ENCODE measurements around the gene CAPZA3. TPM values are rescaled to one million over a fixed set of nuclear protein-coding genes. Genes with fewer than 3 reads are reported as not detected.
"Not testable (repeated sequence)": the region's sequence is repeated elsewhere in the genome, so short reads cannot be mapped to it uniquely, and the experiment has no call there.

The CAPZA3 gene
- total RNA-seq, 1 donor from 2014 or later = not detected

DNA sequence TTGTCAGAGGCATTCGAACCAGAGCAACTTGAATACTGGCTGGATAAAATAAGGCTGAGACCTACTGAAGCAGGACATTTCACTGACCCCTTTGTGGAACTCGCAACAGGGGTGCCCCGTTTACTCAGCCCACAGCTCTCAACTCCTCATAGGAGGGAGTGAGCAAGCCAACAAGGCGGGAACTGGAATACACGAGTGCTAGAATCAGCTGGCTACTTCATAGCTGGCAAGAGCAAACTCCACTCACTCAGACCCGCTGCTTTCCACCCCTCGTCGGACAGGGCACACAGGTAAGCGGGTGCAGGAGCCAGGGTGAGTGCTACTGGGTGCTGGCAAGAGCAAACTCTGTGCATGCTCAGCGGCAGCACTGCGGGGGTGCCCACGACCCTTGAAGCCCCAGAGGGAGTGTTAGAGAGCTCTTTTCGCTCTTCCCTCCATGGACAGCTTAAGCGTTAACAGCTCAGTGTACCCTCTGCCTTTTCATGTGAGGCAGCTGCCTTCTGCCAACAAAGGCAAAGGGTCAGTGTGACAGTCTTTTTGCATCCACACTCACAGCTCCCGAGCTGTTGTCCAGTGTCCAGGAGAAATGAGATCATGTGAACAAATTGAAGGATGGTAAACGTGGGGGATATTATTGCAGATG lies 15.7 kb downstream of the CAPZA3 start:
- peak; percentile 88 for DNase-seq (ENCODE audit: low spot score)
- H3K27me3 ChIP-seq = no peaks in the 10 kb centered on the region
- H3K9ac ChIP-seq = peak overlapping the region; percentile 3
- TF ChIP-seq CTCF (IDR thresholded peaks at IDR 0.05) = no peak
- no peak for TF ChIP-seq EZH2 (IDR thresholded peaks at IDR 0.05)
- TF ChIP-seq EZH2phosphoT487 (IDR thresholded peaks at IDR 0.05) = no peak
- no peaks in the 10 kb centered on the region for H3K9me3 ChIP-seq (ENCODE audit: low read depth)
- peak overlapping the region; percentile 9 for H2AFZ ChIP-seq (replicated peaks)
- peaks cover 3% of the 10 kb centered on the region for H3K9me3 Mint-ChIP-seq
- H3K27ac Mint-ChIP-seq = peak overlapping the region; percentile 93
- H3K4me2 ChIP-seq = peak overlapping the region; percentile 85
- peaks cover 2% of the 10 kb centered on the region for H3K36me3 Mint-ChIP-seq
- H3K27ac ChIP-seq = peak overlapping the region; percentile 99
- peaks cover 58% of the 10 kb centered on the region for H3F3A ChIP-seq (ENCODE audit: low read depth)
- H4K20me1 ChIP-seq (ENCODE audit: low read depth) = no peaks in the 10 kb centered on the region
- H3K79me2 ChIP-seq (ENCODE audit: low read depth) = no peaks in the 10 kb centered on the region
- H3K4me3 ChIP-seq = peak overlapping the region; percentile 33
- H3K4me1 ChIP-seq = peaks cover 71% of the 10 kb centered on the region
- peaks cover 58% of the 10 kb centered on the region for H3K4me1 Mint-ChIP-seq
- H3K27me3 Mint-ChIP-seq (ENCODE audit: insufficient read depth, low read depth) = no peaks in the 10 kb centered on the region
- H3K36me3 ChIP-seq = no peaks in the 10 kb centered on the region
- peak overlapping the region; percentile 68 for H3K4me3 Mint-ChIP-seq

- H3K27ac ChIP-seq = peak overlapping the region; percentile 99
- DNase-seq (ENCODE audit: low spot score) = peak; percentile 11
- H3K9ac ChIP-seq = peak overlapping the region; percentile 3
- peak overlapping the region; percentile 9 for H2AFZ ChIP-seq (replicated peaks)
- H3F3A ChIP-seq (ENCODE audit: low read depth) = peaks cover 58% of the 10 kb centered on the region
- TF ChIP-seq EZH2phosphoT487 (IDR thresholded peaks at IDR 0.05) (no peak), EZH2 (IDR thresholded peaks at IDR 0.05) (no peak), CTCF (IDR thresholded peaks at IDR 0.05) (no peak)
- no peaks in the 10 kb centered on the region for H3K79me2 ChIP-seq (ENCODE audit: low read depth)
- H3K27me3 ChIP-seq = no peaks in the 10 kb centered on the region
- H3K4me3 Mint-ChIP-seq = peak overlapping the region; percentile 68
- peak overlapping the region; percentile 85 for H3K4me2 ChIP-seq
- H3K36me3 ChIP-seq = no peaks in the 10 kb centered on the region
- H3K9me3 Mint-ChIP-seq = peaks cover 3% of the 10 kb centered on the region
- no peaks in the 10 kb centered on the region for H4K20me1 ChIP-seq (ENCODE audit: low read depth)
- peaks cover 57% of the 10 kb centered on the region for H3K4me1 Mint-ChIP-seq
- peaks cover 65% of the 10 kb centered on the region for H3K4me1 ChIP-seq
- H3K27ac Mint-ChIP-seq = peak overlapping the region; percentile 93
- no peaks in the 10 kb centered on the region for H3K9me3 ChIP-seq (ENCODE audit: low read depth)
- H3K27me3 Mint-ChIP-seq (ENCODE audit: insufficient read depth, low read depth) = no peaks in the 10 kb centered on the region
- peak overlapping the region; percentile 33 for H3K4me3 ChIP-seq
- peaks cover 2% of the 10 kb centered on the region for H3K36me3 Mint-ChIP-seq
These were observed 16.3 kb downstream of the CAPZA3 start for GRCh38 chr12:18754124-18754707.

GRCh38 chr12:18755341-18755740 lies 17.4 kb downstream of the CAPZA3 start:
- no peak for DNase-seq (ENCODE audit: low spot score)

GRCh38 chr12:18766479-18766878 lies 28.6 kb downstream of the CAPZA3 start:
- not testable (repeated sequence) for H3K4me1 ChIP-seq; DNase-seq (ENCODE audit: low spot score); H3K36me3 Mint-ChIP-seq; H3K27ac ChIP-seq; H3K4me2 ChIP-seq; H3K36me3 ChIP-seq; H3K9ac ChIP-seq; H3K4me3 Mint-ChIP-seq; H3F3A ChIP-seq (ENCODE audit: low read depth); H3K27me3 ChIP-seq; H2AFZ ChIP-seq (replicated peaks); H4K20me1 ChIP-seq (ENCODE audit: low read depth); H3K4me1 Mint-ChIP-seq; H3K27ac Mint-ChIP-seq; H3K27me3 Mint-ChIP-seq (ENCODE audit: insufficient read depth, low read depth); H3K79me2 ChIP-seq (ENCODE audit: low read depth); H3K4me3 ChIP-seq
- peaks cover 12% of the 10 kb centered on the region for H3K9me3 ChIP-seq (ENCODE audit: low read depth)
- peaks cover 53% of the 10 kb centered on the region for H3K9me3 Mint-ChIP-seq

More at GRCh38 chr12:18755341-18755740, 17.4 kb downstream of the CAPZA3 start:
- Histone ChIP-seq H3K79me2 (ENCODE audit: low read depth) (no peaks in the 10 kb centered on the region), H4K20me1 (ENCODE audit: low read depth) (no peaks in the 10 kb centered on the region), H3K4me1 (peaks cover 54% of the 10 kb centered on the region), H3K4me2 (peak overlapping the region; percentile 85), H3K27me3 (no peaks in the 10 kb centered on the region), H3K9me3 (ENCODE audit: low read depth) (no peaks in the 10 kb centered on the region), H2AFZ (replicated peaks) (no peak overlapping the region), H3K36me3 (no peaks in the 10 kb centered on the region), H3K9ac (no peak overlapping the region), H3K4me3 (no peak overlapping the region), H3K27ac (no peak overlapping the region), H3F3A (ENCODE audit: low read depth) (peaks cover 56% of the 10 kb centered on the region)
- Mint-ChIP-seq H3K27me3 (ENCODE audit: insufficient read depth, low read depth) (no peaks in the 10 kb centered on the region), H3K4me1 (peaks cover 47% of the 10 kb centered on the region), H3K9me3 (peaks cover 6% of the 10 kb centered on the region), H3K36me3 (peaks cover 3% of the 10 kb centered on the region), H3K4me3 (no peak overlapping the region), H3K27ac (no peak overlapping the region)
- TF ChIP-seq EZH2phosphoT487 (IDR thresholded peaks at IDR 0.05) = no peak
- TF ChIP-seq CTCF (IDR thresholded peaks at IDR 0.05) = no peak
- TF ChIP-seq EZH2 (IDR thresholded peaks at IDR 0.05) = no peak
